HTR-8/SVneo (cell line): ENCODE results near the gene LAPTM4A.
"Not testable (repeated sequence)": the region's sequence is repeated elsewhere in the genome, so short reads cannot be mapped to it uniquely, and the experiment has no call there.

Source experiments
- DNase-seq: peaks from one replicate; pipeline ENCODE4 v3.0.0; 2011; ENCODE audit warnings: low spot score, mixed read lengths; ENCODE audit not compliant: insufficient read length
- FAIRE-seq: peaks from 2 replicates; lab custom pipeline; 2011; peaks lifted over from hg19 to GRCh38; lab: Jason Lieb, UNC

The LAPTM4A gene

GRCh38 chr2:20051532-20052228, at the start of gene LAPTM4A:
Gene LAPTM4A, minus strand, starts transcription at chr2:20051628. Its CDS starts 108 bp downstream, at chr2:20051520.
- DNase-seq: peak; percentile 100
- FAIRE-seq: peak; percentile 98

DNA sequence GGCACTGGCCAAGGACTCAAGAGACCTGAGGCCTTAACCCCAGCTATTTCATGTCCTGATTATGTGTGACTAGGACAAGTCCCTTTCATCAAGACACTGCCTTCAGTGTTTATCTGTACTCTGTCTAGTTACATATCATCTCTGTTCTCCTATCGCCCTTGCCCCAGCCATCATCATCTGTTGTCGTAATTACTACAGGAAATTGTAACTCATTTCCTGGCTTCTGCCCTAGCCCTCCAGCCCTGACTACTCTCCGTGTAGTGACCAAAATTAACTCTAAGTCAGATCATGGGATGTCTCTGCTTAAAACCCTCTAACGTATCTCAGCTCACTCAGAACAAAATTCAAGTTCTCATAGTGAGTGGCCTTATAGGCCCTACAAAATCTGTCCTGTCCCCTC, 49.3 kb upstream of the LAPTM4A start:
- FAIRE-seq: no peak

GRCh38 chr2:20099780-20100179, 48.4 kb upstream of the LAPTM4A start:
- no peak for DNase-seq

More for the DNA sequence above, 49.3 kb upstream of the LAPTM4A start:
- no peak for DNase-seq

GRCh38 chr2:20097889-20098714, 46.7 kb upstream of the LAPTM4A start:
- peak; percentile 96 for FAIRE-seq
- peak; percentile 94 for DNase-seq

More at GRCh38 chr2:20099780-20100179, 48.4 kb upstream of the LAPTM4A start:
- FAIRE-seq: no peak

GRCh38 chr2:20095469-20095868, 44.0 kb upstream of the LAPTM4A start:
- FAIRE-seq (no peak), DNase-seq (no peak)

GRCh38 chr2:20094955-20095354, 43.5 kb upstream of the LAPTM4A start:
- FAIRE-seq: no peak
- no peak for DNase-seq

- FAIRE-seq (no peak), DNase-seq (no peak)
Measured at GRCh38 chr2:20094142-20094755, 42.8 kb upstream of the LAPTM4A start.

- DNase-seq: peak; percentile 90
- FAIRE-seq: no peak
Measured at GRCh38 chr2:20093263-20094141, 42.1 kb upstream of the LAPTM4A start.

DNA sequence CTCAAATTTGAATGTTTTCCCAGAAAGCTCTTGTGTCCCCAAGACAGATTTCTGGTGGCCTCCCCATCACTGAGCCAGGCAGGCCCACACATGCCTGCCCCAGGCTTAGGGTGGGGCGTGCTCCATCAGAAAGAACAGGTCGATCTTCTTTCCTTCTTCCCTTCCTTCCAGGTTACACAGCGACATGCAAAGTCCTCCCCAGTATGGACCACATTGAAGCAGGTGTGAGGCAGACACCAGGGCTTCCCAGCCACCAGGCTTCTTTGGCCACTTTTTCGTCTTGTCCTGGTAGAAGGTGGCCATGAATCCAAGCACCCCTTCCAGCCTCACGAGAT, 41.4 kb upstream of the LAPTM4A start:
- DNase-seq (no peak), FAIRE-seq (no peak)

DNA sequence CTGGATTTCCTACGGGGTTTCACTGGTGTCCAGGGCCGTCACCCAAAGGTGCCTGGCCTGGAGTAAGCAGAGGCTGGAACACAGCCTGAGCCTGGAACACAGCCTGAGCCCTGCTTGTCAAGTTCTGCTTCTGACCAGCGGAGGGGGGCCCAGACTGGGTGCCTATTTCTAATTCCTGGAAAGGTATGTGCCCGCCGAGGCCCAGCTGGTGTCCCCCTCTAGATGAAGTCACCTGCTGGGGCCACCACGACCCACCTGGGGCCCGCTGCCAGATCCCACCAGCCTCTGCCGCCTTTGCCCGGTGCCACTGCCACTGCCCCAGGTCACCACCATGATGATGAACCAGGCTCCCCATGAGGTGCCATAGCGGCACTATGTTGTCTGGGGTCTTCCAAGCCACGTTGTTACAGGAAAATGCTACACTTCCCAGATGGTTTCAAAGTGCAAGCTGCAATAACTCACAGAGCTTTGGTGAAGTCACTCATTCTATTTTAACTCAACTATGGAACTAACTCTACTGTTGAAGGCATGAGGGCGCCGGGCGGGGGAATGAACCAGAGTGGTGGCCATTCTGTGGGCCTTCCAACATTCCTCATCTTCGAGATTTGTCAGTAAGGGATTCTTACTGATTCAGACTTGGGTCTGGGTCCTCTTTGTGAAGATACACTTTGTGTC, 40.9 kb upstream of the LAPTM4A start:
- peak; percentile 16 for FAIRE-seq

DNA sequence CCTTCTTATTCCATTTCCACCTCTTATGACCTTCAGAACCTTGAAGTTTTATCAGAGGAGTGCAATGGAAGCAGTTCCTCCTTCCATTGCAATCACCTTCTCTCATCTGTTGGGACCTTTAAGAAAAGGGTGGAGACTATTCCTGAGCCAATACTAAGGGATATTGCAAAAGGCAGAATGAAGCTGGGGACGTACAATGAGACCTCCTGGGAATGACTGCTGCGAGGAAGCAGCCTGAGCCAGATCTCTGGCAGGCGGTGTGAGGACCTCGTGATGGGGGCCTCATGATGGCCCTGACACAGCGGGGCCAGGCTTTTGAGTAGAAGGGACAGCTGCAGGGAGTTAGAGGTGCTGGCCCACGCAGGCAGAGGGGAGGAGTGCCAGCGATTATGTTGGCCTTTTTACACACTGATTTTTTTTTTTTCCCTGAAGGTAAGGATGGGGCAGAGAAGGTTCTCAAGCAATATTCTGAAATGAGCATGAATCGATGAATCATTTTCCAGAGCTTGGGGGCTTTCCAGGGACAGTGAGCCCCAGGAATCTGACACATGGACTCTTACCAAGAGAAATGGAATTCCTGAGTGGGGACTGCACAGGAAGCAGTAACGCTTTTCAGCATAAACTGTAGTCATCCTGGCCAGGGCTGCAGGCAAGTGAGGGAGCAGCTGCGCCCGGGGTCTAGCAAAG, 40.0 kb upstream of the LAPTM4A start:
- DNase-seq (peak; percentile 94), FAIRE-seq (peak; percentile 68)

More for the DNA sequence above, 40.9 kb upstream of the LAPTM4A start:
- no peak for DNase-seq

- FAIRE-seq (no peak), DNase-seq (no peak)
Measured at GRCh38 chr2:20089715-20090464, 38.5 kb upstream of the LAPTM4A start.

- not testable (repeated sequence) for FAIRE-seq, DNase-seq
Measured at GRCh38 chr2:20085909-20086308, 34.5 kb upstream of the LAPTM4A start.

DNA sequence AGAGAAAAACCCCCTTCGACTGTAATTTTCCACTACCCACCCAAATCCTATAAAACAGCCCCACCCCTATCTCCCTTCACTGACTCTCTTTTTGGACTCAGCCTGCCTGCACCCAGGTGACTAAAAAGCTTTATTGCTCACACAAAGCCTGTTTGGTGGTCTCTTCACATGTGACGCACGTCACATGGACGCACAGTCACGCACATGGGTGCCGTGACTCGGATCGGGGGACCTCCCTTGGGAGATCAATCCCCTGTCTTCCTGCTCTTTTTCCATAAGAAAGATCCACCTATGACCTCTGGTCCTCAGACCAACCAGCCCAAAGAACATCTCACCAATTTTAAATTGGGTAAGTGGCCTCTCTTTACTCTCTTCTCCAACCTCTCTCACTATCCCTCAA, 31.4 kb upstream of the LAPTM4A start:
- DNase-seq, FAIRE-seq: not testable (repeated sequence)

DNA sequence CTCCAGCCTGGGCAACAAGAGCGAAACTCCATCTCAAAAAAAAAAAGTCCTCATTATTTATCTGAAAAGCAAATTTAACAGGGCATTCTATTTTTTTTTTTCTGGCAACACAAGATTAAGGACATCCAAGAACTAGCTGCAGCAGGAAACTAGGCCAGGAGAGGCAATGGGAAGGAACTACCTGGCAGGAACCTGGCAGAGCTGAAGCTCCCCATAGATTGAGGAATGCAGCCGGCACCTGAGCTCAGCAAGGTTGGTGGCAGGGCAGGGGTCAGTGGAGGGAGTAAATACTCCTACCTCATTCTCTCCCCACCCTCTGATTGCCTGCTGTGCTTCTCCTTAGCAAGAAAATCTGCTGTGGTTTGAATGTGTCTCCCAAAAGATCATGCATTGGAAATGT, 30.4 kb upstream of the LAPTM4A start:
- FAIRE-seq (no peak), DNase-seq (no peak)

DNA sequence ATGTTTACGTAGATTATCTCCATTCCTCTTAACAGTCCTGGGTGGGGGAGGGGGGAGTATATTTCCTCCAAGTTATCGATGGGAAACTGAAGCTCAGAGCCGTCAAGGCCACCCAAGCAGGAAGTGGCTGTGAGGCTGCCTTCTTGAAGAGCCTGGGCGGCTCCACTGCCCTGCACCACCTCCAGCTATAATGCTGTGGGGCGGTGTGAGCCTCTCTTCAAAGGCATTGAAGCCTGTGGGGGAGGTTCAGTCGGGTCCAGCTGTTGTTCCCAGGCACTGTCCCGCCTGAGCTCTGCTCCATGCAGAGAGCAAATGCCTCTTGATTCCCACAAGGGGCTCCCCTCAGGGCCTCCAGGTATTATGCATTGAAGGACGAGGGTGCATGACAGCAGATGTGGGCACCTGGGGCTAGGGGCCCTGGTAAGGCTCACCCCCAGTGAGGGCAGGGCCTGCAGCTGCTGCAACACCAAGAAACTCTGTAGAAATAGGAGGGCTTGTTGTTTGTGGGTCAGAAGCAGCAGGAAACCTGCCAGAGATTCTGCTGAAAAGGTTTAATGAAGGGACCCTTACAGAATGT, 29.5 kb upstream of the LAPTM4A start:
- DNase-seq (no peak), FAIRE-seq (no peak)

DNA sequence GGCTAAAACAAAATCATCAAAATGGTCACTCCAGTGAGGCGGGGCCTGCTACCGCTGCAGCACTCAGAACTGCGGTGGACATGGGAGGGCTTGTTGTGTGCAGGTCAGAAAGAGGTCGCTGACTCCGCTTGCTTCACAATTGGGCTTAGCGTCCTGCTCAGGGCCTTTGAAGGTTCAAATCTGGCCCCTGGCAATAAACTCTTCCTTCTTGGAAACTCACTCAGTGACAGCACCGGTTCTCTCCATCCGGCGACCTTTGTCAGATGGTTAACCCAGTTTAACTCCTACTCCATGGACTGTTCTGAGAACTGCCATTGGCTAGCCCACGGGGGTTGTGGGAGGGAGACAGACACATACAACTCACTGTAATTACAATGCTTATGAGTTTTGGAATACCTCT, 29.0 kb upstream of the LAPTM4A start:
- peak; percentile 36 for FAIRE-seq
- no peak for DNase-seq

DNA sequence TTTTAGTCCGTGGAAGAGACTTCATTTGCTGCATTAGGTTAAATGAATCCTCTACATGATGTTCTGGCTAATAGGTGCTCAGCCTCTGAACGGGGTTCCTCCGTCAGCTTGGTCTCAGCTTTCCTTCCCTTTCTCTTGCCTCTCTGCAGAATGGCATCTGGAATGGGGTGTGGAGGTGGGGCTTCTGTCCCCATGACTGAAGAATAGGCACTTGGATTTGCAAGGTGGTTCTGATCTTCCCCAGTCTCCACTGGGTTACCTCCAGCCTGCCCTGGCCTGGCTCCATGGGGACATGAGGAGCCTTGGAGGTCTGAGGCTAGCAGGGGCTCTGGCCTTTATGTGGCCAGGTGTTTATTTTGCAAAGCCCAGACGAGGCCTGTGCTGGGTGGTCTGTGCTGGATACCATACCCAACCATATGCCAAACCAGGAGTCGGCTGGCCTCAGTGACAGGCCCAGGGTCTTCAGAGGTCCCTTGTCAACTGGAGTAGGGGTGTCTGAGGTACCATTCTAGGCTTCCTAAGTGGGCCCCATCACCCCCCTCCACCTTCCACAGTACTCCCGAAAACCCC, 28.2 kb upstream of the LAPTM4A start:
- FAIRE-seq: no peak
- DNase-seq: no peak
